ENCODE data around the gene SFMBT2. TPM values are rescaled to one million over a fixed set of nuclear protein-coding genes. Genes with fewer than 3 reads are reported as not detected.
"Not testable (repeated sequence)": the region's sequence is repeated elsewhere in the genome, so short reads cannot be mapped to it uniquely, and the experiment has no call there.

SFMBT2 gene
- total RNA-seq, 1 experiment from 2014 or later: 0.03 TPM

GRCh38 chr10:7231509-7232414 is 179.1 kb downstream of the SFMBT2 start:
- DNase-seq (ENCODE audit: low spot score): no peak

DNA sequence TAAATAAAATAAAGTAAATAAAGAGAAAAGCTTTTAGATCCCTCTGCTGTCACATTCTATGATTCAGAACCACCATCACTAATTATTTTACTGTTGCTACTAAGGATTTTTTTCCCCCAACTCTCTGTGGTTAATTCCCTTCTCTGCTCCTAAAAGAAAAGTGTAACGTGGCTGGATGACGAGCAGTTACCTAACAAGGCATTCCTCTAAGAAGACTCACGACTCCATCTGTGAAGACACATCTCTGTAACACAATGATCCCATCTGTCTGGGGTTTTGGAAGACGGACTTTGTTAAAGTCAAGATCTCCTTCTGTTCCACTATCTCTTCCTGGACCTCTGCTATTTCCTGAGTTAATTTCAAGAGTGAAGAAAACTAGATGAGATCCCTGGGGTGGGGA is 179.9 kb downstream of the SFMBT2 start:
- no peak for DNase-seq (ENCODE audit: low spot score)

DNA sequence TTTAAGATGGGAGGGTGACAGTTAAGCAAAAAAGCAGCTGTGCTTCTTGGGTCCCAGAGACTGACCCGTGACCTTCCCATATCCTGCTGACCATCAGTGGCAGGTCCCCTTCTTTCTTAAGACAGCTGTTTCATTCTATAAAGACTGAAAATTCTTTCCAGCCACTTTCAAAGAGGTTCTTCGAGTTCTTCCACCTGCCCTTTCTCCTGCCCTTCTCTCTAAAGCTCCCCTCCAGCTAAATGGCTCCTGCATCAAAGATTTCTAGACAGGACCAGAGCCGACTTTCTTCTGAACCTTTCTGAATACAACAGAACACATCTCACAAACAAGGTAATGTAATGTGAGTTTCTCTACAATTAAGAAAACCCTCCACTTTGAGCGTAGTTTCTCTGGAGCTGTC is 180.8 kb downstream of the SFMBT2 start:
- no peak for DNase-seq (ENCODE audit: low spot score)

DNA sequence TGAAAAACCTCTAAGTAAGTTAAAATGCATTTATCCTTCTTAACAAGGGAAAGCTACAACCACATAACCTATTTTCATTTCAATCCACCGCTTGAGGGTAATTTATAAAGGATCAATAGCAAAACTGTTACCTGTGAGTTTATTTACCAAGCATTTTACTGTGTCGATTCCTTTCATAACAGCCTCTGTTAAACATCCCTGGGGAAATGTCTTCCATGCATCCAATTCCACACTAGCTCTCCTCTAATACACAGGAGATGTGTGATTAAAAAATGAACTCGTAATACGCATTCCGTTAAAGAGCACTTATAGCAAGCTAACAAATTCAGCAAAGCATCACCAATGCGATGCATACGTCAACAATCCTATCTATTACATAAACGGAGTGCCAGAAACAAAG is 185.7 kb downstream of the SFMBT2 start:
- DNase-seq (ENCODE audit: low spot score): no peak

GRCh38 chr10:7218968-7219367 is 191.9 kb downstream of the SFMBT2 start:
- peak; percentile 2 for DNase-seq (ENCODE audit: low spot score)

DNA sequence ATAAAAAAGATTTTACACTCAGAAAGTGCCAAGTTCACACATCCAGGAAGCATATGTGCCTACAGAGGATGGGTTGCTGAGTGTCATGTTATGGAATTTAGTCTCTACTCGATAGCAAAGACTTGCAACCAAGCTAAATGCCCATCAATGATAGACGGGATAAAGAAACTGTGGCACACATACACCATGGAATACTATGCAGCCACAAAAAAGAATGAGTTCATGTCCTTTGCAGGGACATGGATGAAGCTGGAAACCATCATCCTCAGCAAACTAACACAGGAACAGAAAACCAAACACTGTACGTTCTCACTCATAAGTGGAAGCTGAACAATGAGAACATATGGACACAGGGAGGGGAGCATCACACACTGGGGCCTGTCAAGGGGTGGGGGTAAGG is 198.1 kb downstream of the SFMBT2 start:
- not testable (repeated sequence) for DNase-seq (ENCODE audit: low spot score)

- DNase-seq (ENCODE audit: low spot score): no peak
Measured at GRCh38 chr10:7211857-7212577, 198.8 kb downstream of the SFMBT2 start.

DNA sequence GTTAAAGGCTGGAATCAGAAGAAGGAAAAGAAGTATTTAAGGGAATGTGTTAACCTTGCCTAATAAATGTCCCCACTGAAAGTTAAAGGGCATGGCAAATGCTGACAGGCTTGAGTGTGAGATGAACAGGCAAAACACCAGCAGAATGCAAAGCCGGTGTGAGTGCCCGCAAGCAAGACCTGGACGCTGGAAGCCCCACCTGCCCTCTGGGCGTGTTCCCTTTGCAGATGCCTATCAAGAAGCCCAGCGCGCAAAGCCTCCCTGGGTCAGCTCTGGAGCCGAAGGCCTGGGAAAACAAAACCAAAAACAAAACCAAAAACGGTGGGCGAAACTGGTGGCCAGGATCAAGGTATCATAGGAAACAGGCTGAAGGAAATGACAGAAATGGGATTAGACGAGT is 200.3 kb downstream of the SFMBT2 start:
- no peak for DNase-seq (ENCODE audit: low spot score)

- no peak for DNase-seq (ENCODE audit: low spot score)
Measured at GRCh38 chr10:7209458-7209857, 201.4 kb downstream of the SFMBT2 start.

GRCh38 chr10:7206412-7207100 is 204.3 kb downstream of the SFMBT2 start:
- no peak for DNase-seq (ENCODE audit: low spot score)

GRCh38 chr10:7205656-7206055 is 205.2 kb downstream of the SFMBT2 start:
- DNase-seq (ENCODE audit: low spot score): no peak

DNA sequence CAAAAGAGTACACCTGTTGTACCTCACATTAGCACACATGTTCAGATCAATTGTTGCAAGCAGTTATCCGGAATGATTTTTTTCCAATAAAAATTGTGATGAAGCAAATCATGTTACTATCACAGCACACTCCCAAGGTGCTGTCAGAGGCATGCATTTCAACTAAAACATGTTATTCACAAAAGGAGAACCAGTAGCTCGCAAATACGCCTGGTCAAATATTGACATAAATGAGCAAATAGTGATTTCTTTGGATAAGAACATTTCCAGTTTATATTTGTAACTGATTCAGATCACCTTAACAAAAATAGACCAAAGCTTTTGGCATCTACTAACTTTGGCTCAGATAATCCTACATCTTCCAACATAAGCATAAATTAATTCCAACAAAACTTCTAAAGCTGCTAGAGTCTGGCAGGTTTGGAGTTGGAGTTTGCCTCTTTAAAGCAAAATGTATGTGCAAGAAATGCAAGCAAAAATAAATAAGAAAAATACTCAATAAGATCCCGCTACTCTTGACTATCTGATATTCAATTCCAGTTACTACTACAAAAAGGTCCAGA is 208.0 kb downstream of the SFMBT2 start:
- DNase-seq (ENCODE audit: low spot score): no peak

- no peak for DNase-seq (ENCODE audit: low spot score)
Measured at GRCh38 chr10:7199152-7199760, 211.6 kb downstream of the SFMBT2 start.

DNA sequence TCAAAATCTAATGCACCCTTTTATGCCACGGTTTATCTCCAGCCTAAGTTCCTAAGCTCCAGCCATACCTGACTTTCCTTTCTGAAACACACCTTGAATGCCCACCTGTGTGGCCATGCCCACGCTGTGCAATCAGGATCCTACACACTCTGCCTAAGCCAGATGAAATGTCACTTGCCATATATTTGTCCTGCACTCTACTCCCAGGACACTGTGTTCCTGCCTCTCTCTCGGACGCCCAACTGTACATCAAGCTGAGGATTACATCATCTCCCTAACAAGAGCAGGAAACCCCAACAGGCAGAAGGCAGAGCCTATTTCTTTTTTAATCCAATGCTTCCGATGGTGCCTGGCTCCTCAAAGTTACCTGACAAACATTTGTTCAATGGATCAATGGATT is 214.6 kb downstream of the SFMBT2 start:
- DNase-seq (ENCODE audit: low spot score): no peak

GRCh38 chr10:7195118-7195517 is 215.7 kb downstream of the SFMBT2 start:
- DNase-seq (ENCODE audit: low spot score): no peak

- DNase-seq (ENCODE audit: low spot score): no peak
Measured at GRCh38 chr10:7194571-7194970, 216.3 kb downstream of the SFMBT2 start.

- DNase-seq (ENCODE audit: low spot score): no peak
Measured at GRCh38 chr10:7193369-7193768, 217.5 kb downstream of the SFMBT2 start.

DNA sequence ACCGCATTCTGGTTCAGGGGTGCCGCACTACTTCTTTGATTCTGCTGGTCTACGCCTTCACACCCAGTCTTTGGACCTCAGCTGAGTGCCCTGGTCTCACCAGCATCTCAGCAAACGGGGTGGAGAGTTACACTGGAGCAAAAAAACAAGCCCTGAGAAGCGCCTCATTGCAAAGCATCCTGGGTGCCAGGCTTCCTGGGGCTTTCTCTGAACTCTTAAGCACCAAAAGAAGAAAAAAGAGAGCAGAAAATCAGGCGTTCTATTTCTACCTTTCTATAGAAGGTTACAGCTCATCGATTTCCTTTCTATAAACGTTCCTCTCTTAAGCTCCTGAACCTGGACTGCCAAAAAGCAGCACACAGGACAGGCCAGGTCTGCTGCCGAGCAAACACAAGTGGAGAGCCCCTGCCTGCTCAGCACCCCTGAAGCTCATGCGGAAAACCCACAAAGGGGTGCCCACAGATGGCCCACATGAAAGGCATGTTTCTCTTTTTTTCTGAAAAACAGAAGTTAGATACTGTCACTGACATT is 217.9 kb downstream of the SFMBT2 start:
- DNase-seq (ENCODE audit: low spot score): no peak

DNA sequence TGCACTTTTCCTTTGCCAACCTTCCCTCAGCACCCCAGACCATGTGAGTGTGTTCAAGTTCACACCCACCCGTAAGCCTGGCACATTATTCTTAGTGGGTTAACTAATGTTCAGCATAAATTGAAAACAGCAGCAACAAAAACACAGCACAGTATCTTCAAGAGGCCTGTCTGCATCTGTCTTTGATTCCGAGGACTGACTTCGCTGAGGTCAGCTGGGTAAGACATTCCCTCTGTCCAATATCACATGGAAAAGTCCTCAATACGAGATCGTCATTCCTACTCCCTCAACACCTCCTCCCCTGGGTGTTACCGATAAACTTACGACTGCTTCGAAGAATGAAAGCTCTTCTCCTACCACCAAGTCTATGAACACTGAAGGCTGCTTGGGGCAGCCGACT is 218.8 kb downstream of the SFMBT2 start:
- DNase-seq (ENCODE audit: low spot score): no peak

GRCh38 chr10:7190772-7191171 is 220.1 kb downstream of the SFMBT2 start:
- not testable (repeated sequence) for DNase-seq (ENCODE audit: low spot score)

- no peak for DNase-seq (ENCODE audit: low spot score)
Measured at GRCh38 chr10:7189909-7190308, 220.9 kb downstream of the SFMBT2 start.
